Amniotic stem cell (primary cell): Measurements from ENCODE around the gene GUK1.

Experiments used
- DNase-seq: peaks from one replicate; lab custom pipeline; 2025; lab: John Stamatoyannopoulos, UW

GUK1 gene, protein sequence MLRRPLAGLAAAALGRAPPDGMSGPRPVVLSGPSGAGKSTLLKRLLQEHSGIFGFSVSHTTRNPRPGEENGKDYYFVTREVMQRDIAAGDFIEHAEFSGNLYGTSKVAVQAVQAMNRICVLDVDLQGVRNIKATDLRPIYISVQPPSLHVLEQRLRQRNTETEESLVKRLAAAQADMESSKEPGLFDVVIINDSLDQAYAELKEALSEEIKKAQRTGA

GRCh38 chr1:228139931-228140723 lies at the start of gene GUK1:
Gene GUK1 (plus strand): TSS chr1:228140279. CDS start chr1:228140303, 24 bp downstream.
- DNase-seq: peak; percentile 98

DNA sequence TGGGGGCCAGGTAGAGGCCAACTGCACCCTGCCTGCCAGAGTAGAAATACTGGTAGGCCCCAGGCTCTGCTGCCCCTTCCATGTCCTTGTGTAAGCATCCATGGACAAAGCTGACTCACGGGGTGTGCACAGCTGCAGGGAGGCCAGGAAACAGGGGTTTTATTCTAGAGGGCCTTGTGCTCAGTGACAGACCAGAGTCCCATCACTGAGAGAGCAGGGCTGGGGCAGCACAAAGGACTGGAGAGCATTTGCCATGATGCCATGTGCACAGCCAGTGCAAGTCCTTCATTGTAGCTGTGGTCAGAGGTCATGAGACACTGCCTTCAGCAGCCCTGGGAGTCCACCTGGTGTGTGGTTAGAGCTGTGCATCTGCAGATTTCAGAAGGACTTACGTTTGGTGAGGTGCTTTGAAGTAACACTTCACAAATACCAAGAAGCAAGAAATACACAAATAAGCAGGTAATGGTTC lies 49.4 kb upstream of the GUK1 start:
- no peak for DNase-seq

DNA sequence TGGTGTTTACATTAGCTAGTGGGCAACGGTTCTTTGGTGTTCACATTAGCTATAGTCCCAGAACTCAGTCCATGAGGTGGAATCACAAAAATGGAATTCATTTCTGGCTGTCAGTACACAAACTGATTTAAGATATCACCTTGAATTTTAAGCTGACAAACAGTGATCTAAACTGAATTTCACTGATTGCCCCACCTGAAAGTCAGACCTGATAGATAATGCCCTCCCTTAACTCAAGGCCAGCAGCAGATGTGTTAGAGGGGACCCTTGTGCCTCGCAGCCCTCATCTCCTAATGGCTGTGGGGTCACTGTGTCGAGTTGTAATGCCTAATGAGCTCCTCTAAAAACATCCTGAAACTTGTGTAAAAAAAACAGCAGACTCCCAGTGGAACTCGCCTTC lies 49.0 kb upstream of the GUK1 start:
- DNase-seq: no peak

GRCh38 chr1:228092342-228093049 lies 47.6 kb upstream of the GUK1 start:
- DNase-seq: no peak

DNA sequence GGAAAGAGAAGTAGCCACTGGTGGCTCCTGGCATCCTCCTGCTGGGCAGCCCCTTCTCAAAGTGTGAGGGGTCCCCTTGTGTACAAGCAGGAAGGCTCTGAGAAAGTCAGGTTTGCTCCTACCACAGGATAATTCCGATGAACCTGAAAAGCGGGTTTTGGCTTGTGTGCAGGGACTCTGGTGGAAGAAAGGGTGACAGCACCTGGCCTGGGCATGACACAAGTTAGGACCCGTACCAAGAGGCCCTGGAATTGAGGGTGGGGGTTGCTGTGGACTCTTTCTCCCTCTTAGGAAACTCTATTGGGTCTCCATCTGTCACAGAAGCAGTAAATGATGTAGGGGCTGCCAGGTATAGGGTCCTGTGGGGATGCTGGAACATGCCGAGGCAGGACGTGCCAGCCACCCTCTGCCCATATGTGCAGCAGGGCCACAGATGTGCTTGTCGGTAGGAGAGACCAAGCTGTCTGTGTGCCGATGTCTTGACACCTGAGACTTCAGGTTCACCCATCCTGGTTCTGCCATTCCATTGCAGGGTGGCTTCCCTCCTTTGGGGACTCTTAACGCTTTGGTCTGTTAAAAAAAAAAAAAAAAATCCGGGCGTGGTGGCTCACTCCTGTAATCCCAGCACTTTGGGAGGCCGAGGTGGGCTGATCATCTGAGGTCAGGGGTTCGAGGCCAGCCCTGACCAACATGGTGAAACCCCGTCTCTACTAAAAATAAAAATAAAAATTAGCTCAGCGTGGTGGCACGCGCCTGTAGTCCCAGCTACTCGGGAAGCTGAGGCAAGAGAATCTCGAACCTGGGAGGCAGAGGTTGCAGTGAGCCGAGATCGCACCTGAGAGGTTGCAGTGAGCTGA lies 46.8 kb upstream of the GUK1 start:
- no peak for DNase-seq

DNA sequence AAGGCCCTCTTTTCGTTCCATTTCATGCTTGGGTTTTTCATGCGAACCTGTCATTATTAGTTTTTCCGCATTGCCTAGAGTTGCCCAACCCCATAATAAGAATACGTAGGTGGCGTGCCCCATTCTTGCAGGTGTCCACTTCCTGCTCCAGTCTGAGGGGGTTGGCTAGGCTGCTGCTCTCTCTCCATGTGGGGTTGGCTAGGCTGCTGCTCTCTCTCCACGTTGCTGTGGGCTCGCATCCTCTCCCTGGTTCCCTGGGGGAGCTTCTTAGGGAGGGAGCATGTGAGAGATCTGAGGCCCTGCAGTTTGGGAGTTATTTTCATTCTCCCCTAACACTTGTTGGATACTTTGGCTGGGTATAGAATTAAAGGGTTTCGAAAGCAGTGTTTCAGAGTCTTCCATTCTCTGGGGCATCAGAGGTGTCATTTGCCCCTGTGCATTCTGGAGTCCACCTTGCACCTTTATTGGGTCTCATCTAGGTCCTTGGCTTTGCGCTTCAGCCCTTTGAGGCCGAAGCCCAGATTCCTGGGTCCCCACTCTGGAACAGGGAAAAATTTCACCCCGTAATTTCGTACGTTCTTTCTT lies 45.6 kb upstream of the GUK1 start:
- DNase-seq: no peak

DNA sequence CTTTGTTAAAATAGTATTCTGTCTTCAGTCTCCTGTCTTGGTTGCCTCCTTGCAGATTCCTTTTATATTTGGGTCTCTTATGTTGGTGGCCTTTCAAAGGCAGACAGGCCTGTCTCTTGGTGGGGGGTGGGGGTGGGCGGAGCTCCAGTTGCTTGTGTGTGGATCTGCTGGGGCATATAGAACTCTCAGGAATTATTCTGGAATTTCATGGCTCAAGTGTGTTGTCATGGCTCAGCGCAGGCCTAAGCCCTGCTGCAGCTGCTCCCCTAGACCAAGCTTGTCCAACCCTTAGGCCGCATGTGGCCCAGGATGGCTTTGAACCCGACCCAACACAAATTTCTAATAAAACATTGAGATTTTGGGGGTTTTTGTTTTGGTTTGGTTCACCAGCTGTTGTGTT lies 44.9 kb upstream of the GUK1 start:
- no peak for DNase-seq

DNA sequence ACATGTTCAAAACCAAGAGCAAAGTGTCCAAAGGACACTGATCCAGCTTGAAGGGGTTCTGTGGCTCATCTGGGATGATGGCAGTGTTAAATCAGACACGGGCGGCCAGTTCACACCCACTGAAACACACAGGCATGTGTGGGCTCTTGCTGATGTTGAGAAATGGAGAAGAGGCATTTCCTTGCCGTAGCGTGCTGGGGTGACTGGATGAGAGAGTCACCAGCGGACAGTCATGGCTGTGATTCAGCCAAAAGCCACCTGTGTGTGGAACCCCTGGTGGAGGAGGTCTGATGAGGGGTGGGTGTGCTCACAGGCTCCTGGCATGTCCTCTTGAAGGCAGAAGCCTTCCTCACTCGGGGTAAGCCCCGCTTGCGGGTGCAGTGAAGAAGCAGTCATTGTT lies 44.1 kb upstream of the GUK1 start:
- no peak for DNase-seq

DNA sequence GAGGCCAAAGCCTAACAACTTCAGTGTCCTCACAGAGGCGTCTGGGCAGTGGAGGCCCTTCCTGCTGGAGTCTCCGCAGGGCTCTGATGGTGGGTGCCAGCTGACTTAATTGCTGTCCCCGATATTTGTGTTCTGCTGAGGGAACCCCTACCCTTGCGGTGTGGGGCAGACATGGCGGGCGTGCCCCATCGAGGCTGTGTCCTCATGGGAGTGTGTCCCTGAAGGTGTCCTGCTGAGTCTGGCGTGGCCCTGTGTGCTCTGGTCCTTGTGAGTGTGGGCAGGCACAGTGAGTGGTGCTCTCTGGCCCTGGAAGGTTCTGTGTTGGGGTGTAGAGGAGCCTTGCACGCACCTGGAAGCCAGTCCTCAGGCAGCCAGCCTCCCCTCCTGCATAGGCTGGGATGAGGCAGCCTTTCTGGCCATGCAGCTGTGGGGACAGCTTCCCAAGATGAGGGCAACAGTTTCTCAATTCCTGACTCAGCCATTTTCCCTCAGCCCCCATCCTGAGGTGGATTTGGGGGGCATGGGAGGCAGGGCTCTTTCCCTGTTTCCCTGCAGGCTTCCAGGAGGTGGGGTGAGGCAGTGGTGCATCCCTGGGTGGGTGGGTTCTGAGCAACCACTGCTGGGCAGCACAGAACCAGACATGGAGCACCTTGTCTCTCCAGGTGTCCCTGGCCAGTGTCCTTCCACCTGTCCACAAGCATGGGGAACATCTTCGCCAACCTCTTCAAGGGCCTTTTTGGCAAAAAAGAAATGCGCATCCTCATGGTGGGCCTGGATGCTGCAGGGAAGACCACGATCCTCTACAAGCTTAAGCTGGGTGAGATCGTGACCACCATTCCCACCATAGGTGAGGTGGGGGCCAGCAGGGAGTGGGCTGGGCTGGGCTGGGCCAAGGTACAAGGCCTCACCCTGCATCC lies 43.4 kb upstream of the GUK1 start:
- no peak for DNase-seq

GRCh38 chr1:228097333-228098081 lies 42.6 kb upstream of the GUK1 start:
- no peak for DNase-seq

DNA sequence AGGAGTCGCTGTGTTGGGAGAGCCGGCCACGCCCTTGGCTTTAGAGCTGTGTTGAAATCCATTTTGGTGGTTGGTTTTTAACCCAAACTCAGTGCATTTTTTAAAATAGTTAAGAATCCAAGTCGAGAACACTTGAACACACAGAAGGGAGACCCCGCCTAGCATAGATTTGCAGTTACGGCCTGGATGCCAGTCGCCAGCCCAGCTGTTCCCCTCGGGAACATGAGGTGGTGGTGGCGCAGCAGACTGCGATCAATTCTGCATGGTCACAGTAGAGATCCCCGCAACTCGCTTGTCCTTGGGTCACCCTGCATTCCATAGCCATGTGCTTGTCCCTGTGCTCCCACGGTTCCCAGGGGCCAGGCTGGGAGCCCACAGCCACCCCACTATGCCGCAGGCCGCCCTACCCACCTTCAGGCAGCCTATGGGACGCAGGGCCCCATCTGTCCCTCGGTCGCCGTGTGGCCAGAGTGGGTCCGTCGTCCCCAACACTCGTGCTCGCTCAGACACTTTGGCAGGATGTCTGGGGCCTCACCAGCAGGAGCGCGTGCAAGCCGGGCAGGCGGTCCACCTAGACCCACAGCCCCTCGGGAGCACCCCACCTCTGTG lies 41.7 kb upstream of the GUK1 start:
- DNase-seq: no peak

DNA sequence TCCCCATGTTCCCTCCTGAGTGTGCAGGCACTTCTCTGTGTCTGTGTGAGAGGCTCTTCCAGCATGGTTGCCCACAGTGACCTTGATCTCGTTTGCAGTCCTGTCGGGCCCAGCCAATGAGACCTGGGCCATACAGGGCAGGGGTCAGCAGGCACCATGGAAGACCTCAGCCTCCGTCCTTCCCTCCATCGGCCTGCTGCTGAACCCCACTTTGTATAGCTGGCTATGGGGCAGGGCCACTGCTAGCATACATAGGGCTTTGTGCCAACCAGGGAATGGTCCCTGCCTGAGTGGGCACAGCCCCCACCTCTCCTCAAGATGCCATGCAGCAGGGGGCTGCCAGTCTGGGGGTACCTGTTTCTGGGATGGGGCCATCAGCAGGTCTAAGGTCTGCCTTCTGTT lies 40.7 kb upstream of the GUK1 start:
- no peak for DNase-seq

- no peak for DNase-seq
Measured at GRCh38 chr1:228100822-228101613, 39.1 kb upstream of the GUK1 start.

GRCh38 chr1:228101614-228101993 lies 38.5 kb upstream of the GUK1 start:
- DNase-seq: no peak

DNA sequence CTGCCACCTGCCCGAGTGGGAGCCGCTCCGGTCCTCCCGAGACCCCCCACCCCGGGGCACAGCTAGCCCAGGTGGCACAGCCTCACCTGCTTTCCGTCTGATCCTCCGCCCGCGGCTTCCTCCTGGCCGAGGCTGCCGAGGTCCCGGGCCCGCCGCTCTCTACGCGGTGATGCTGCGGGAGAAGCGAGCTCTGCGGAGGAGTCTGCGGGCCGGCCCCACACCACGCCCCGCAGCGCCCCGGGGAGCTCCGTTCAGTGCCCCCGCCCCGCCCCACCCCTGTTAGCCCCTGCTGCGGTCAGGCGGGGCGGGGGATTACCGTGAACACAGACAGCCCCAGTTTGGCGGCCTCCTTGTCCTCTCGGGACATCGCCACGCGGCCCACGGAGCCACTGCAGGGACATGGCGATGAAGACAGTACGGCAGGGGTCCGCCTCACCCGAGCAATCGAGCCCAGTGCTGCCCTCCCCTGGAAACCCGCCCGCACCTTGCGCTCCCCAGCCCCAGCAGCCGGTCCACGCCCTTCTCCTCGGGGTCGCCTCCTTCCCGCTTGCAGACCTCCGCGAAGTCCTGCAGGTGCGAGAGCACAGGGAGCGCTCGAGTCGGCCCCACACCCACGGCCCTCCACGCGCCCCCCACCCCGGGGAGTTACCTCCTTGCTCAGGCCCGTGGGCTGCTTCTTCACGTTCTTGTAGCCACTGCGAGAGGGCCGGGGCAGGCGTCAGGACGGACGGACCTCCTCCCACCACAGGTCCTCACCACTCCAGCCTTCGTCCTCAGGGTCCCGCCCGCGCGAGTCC lies 37.9 kb upstream of the GUK1 start:
- no peak for DNase-seq

- DNase-seq: peak; percentile 79
Measured at GRCh38 chr1:228102791-228103620, 37.1 kb upstream of the GUK1 start, which contains the start of gene C1orf35. Gene C1orf35 (minus strand): TSS chr1:228103325. CDS start chr1:228103227, 98 bp downstream.
